H1 (cell line): ENCODE results near the gene MYL2. TPM values are rescaled to one million over a fixed set of nuclear protein-coding genes. Genes with fewer than 3 reads are reported as not detected.

Experiments
- CTCF ChIA-PET: fragments of 300-600 bp; sonication (Branson Sonifier 250); formaldehyde crosslinking; loops from one replicate; lab custom pipeline; 2021; ENCODE audit not compliant: partially characterized antibody; lab: Charles Lee
- POLR2A ChIA-PET: fragments of 300-600 bp; sonication (Branson Sonifier 250); formaldehyde crosslinking; loops from one replicate; lab custom pipeline; 2021; ENCODE audit warnings: inconsistent platforms; ENCODE audit not compliant: partially characterized antibody; lab: Charles Lee
- DNase-seq, 2 experiments: peaks; one replicate each; pipeline versions ENCODE4 v3.0.0 to v3.0.0-alpha.2; 2010 to 2022; ENCODE audit warnings: low spot score in 2 of 2, low read depth in 1 of 2, mixed read lengths in 1 of 2
- FAIRE-seq: peaks from 2 replicates; lab custom pipeline; 2011; peaks lifted over from hg19 to GRCh38; lab: Jason Lieb, UNC
- H2AFZ ChIP-seq: 2 replicates; pipeline ENCODE4 v1.8.1; 2012; ENCODE audit warnings: low read length, inconsistent platforms
- H2AK5ac ChIP-seq: 2 replicates; pipeline ENCODE4 v1.6.1; 2013; ENCODE audit warnings: low read depth, low read length
- H2BK120ac ChIP-seq: replicated peaks from 2 replicates; pipeline ENCODE3; 2013; ENCODE audit warnings: low read depth, low read length, inconsistent platforms
- H2BK12ac ChIP-seq: 2 replicates; pipeline ENCODE4 v1.6.1; 2013; ENCODE audit warnings: low read depth, low read length
- H2BK15ac ChIP-seq: 2 replicates; pipeline ENCODE4 v1.6.1; 2013; ENCODE audit warnings: low read length
- H2BK20ac ChIP-seq: 2 replicates; pipeline ENCODE4 v1.6.1; 2013; ENCODE audit warnings: low read length
- H2BK5ac ChIP-seq: 2 replicates; pipeline ENCODE4 v1.6.1; 2013; ENCODE audit warnings: low read depth, low read length
- H3K14ac ChIP-seq: 2 replicates; pipeline ENCODE4 v1.6.1; 2013; ENCODE audit warnings: inconsistent platforms; ENCODE audit not compliant: insufficient read length
- H3K18ac ChIP-seq: 2 replicates; pipeline ENCODE4 v1.6.1; 2013; ENCODE audit warnings: low read length; ENCODE audit errors: extremely low read depth
- H3K23ac ChIP-seq: 2 replicates; pipeline ENCODE4 v1.6.1; 2013; ENCODE audit warnings: inconsistent platforms; ENCODE audit not compliant: insufficient read length
- H3K23me2 ChIP-seq: 2 replicates; pipeline ENCODE4 v1.6.1; 2013; ENCODE audit warnings: low read depth, low read length
- H3K27ac ChIP-seq: 2 replicates; pipeline ENCODE4 v1.6.1; 2011; ENCODE audit warnings: low read depth, low read length, inconsistent platforms
- H3K27me3 ChIP-seq, 4 experiments: replicated peaks in 1 of 4; 1 replicate in 1 of 4; 2 replicates in 3 of 4; pipeline versions ENCODE4 v1.6.1 to v1.8.1; 2011 to 2013; ENCODE audit warnings: low read length in 3 of 4, mild to moderate bottlenecking in 3 of 4, inconsistent platforms in 2 of 4, mixed read lengths in 2 of 4, moderate library complexity in 1 of 4; ENCODE audit not compliant: control insufficient read depth in 3 of 4, insufficient read depth in 3 of 4; ENCODE audit errors: extremely low read depth in 1 of 4
- H3K36me3 ChIP-seq, 4 experiments: 2 replicates each; pipeline versions ENCODE4 v1.6.1 to v1.8.1; 2011 to 2013; ENCODE audit warnings: mild to moderate bottlenecking in 4 of 4, low read length in 3 of 4, moderate library complexity in 2 of 4, control low read depth in 1 of 4, inconsistent platforms in 1 of 4; ENCODE audit not compliant: insufficient read depth in 4 of 4, control insufficient read depth in 2 of 4
- H3K4ac ChIP-seq: replicated peaks from 2 replicates; pipeline ENCODE3; 2013; ENCODE audit warnings: low read length, low read depth, mixed read lengths, inconsistent platforms; ENCODE audit not compliant: insufficient read length
- H3K4me1 ChIP-seq, 4 experiments: replicated peaks in 1 of 4; 1 replicate in 1 of 4; 2 replicates in 3 of 4; pipeline versions ENCODE4 v1.6.1 to v1.8.1; 2011 to 2013; ENCODE audit warnings: low read length in 3 of 4, inconsistent platforms in 2 of 4, mixed read lengths in 1 of 4; ENCODE audit not compliant: insufficient read depth in 4 of 4, control insufficient read depth in 3 of 4
- H3K4me2 ChIP-seq, 2 experiments: 2 replicates each; pipeline versions ENCODE4 v1.6.1 to v1.8.1; 2011 to 2013; ENCODE audit warnings: low read depth in 2 of 2, low read length in 2 of 2, control low read depth in 1 of 2, inconsistent platforms in 1 of 2, mild to moderate bottlenecking in 1 of 2; ENCODE audit not compliant: insufficient read depth in 1 of 2
- H3K4me3 ChIP-seq, 4 experiments: fragments of 200-600, 300-600 bp in 1 of 4; sonication (generic), shearing (Covaris generic), sonication (Bioruptor Twin) in 1 of 4; 2 replicates each; pipeline versions ENCODE4 v1.5.1 to v1.8.1; 2011 to 2016; ENCODE audit warnings: low read length in 4 of 4, low read depth in 3 of 4, control low read depth in 2 of 4, inconsistent platforms in 2 of 4, mild to moderate bottlenecking in 2 of 4, mixed read lengths in 1 of 4, moderate library complexity in 1 of 4; ENCODE audit not compliant: insufficient read depth in 2 of 4; ENCODE audit errors: extremely low read depth in 1 of 4
- H3K56ac ChIP-seq: replicated peaks from 2 replicates; pipeline ENCODE3; 2013; ENCODE audit warnings: low read depth, mild to moderate bottlenecking, mixed read lengths, low read length, inconsistent platforms; ENCODE audit not compliant: insufficient read length
- H3K79me1 ChIP-seq: 2 replicates; pipeline ENCODE4 v1.6.1; 2013; ENCODE audit warnings: low read depth, low read length, control low read depth
- H3K79me2 ChIP-seq, 2 experiments: 2 replicates each; pipeline versions ENCODE4 v1.6.1 to v1.8.1; 2012 to 2013; ENCODE audit warnings: low read length in 2 of 2, mild to moderate bottlenecking in 2 of 2, inconsistent platforms in 1 of 2; ENCODE audit not compliant: insufficient read depth in 2 of 2, control insufficient read depth in 1 of 2
- H3K9ac ChIP-seq, 4 experiments: replicated peaks in 1 of 4; 1 replicate in 1 of 4; 2 replicates in 3 of 4; pipeline versions ENCODE4 v1.6.1 to v1.8.1; 2011 to 2013; ENCODE audit warnings: low read depth in 3 of 4, low read length in 3 of 4, control low read depth in 2 of 4, mild to moderate bottlenecking in 2 of 4, moderate library complexity in 2 of 4, inconsistent platforms in 1 of 4; ENCODE audit errors: extremely low read depth in 1 of 4
- H3K9me3 ChIP-seq, 2 experiments: 2 replicates each; pipeline versions ENCODE4 v1.6.1 to v1.8.1; 2012 to 2013; ENCODE audit warnings: mild to moderate bottlenecking in 2 of 2, moderate library complexity in 2 of 2, control low read depth in 1 of 2, inconsistent platforms in 1 of 2, low read depth in 1 of 2, low read length in 1 of 2, mixed read lengths in 1 of 2; ENCODE audit not compliant: insufficient read depth in 2 of 2
- H4K20me1 ChIP-seq, 2 experiments: replicated peaks in 1 of 2; 2 replicates each; pipeline versions ENCODE3 to v1.8.1; 2011 to 2013; ENCODE audit warnings: inconsistent platforms in 2 of 2, low read length in 2 of 2, mild to moderate bottlenecking in 1 of 2; ENCODE audit not compliant: insufficient read depth in 2 of 2, control insufficient read depth in 1 of 2
- H4K5ac ChIP-seq: 2 replicates; pipeline ENCODE4 v1.6.1; 2013; ENCODE audit warnings: low read length, low read depth, mixed read lengths, inconsistent platforms; ENCODE audit not compliant: insufficient read length
- H4K8ac ChIP-seq: 2 replicates; pipeline ENCODE4 v1.8.0; 2013; ENCODE audit warnings: mild to moderate bottlenecking, moderate library complexity, low read length, inconsistent platforms; ENCODE audit not compliant: insufficient read depth; ENCODE audit errors: extremely low read depth
- H4K91ac ChIP-seq: replicated peaks from 2 replicates; pipeline ENCODE3; 2013; ENCODE audit warnings: low read length, mixed read lengths, inconsistent platforms; ENCODE audit not compliant: insufficient read length
- BACH1 ChIP-seq: IDR thresholded peaks from 2 replicates; pipeline ENCODE4 v1.6.1; 2012; ENCODE audit warnings: low read length, improper control_type of control experiment
- BCL11A ChIP-seq, 2 experiments: IDR thresholded peaks; one replicate each; pipeline ENCODE4 v1.6.1; 2011; ENCODE audit warnings: low read depth in 2 of 2, low read length in 2 of 2, mild to moderate bottlenecking in 2 of 2
- CHD1 ChIP-seq: IDR thresholded peaks from 2 replicates; pipeline ENCODE4 v1.6.1; 2012; ENCODE audit warnings: low read depth, low read length, improper control_type of control experiment
- EGR1 ChIP-seq: IDR thresholded peaks from 2 replicates; pipeline ENCODE4 v1.6.1; 2011; ENCODE audit warnings: low read depth, low read length, borderline replicate concordance
- HDAC6 ChIP-seq: IDR thresholded peaks from one replicate; pipeline ENCODE4 v1.7.1; 2012; ENCODE audit warnings: low read depth, mild to moderate bottlenecking, inconsistent platforms, low read length, moderate library complexity
- KDM5A ChIP-seq: fragments of 200-600 bp; IDR thresholded peaks from 2 replicates; pipeline ENCODE4 v1.7.1; 2012; ENCODE audit warnings: mild to moderate bottlenecking, low read length, inconsistent platforms, mixed read lengths
- NRF1 ChIP-seq: IDR thresholded peaks from 2 replicates; pipeline ENCODE4 v1.6.1; 2011; ENCODE audit warnings: mild to moderate bottlenecking, low read depth, low read length, improper control_type of control experiment
- RAD21 ChIP-seq, 2 experiments: IDR thresholded peaks in 1 of 2; conservative IDR thresholded peaks in 1 of 2; 2 replicates each; pipeline ENCODE4 v1.6.1; 2011; ENCODE audit warnings: low read depth in 2 of 2, low read length in 2 of 2, improper control_type of control experiment in 1 of 2, inconsistent platforms in 1 of 2, mild to moderate bottlenecking in 1 of 2, moderate library complexity in 1 of 2
- RFX5 ChIP-seq: IDR thresholded peaks from 2 replicates; pipeline ENCODE4 v1.6.1; 2011; ENCODE audit warnings: low read depth, low read length, improper control_type of control experiment, borderline replicate concordance
- YY1 ChIP-seq: IDR thresholded peaks from 2 replicates; pipeline ENCODE4 v1.6.1; 2011; ENCODE audit warnings: low read depth, mild to moderate bottlenecking, low read length
- WGBS, 2 experiments: shearing (Covaris generic) in 1 of 2; methylation state at CpG; one replicate each; pipeline versions ENCODE4 v1.1.6 to v1.1.7; 2013 to 2015; ENCODE audit warnings: low lambda C conversion rate in 2 of 2, mixed read lengths in 2 of 2, inconsistent platforms in 1 of 2, low coverage in 1 of 2, missing lambda C conversion rate in 1 of 2; ENCODE audit not compliant: insufficient replicate concordance in 2 of 2, insufficient coverage in 1 of 2, insufficient read length in 1 of 2; ENCODE audit errors: extremely low coverage in 1 of 2, missing lambda C conversion rate in 1 of 2; 5-methylcytosine and 5-hydroxymethylcytosine counted together
- polyA plus RNA-seq, 7 experiments: library from polyadenylated mRNA; depleted of rRNA in 3 of 7; stranded (reverse) in 5 of 7; unstranded in 2 of 7; fragments of >200 nt in 5 of 7; fragments of 200-250 nt in 2 of 7; gene quantifications; 1 replicate in 5 of 7; 2 replicates in 1 of 7; 4 replicates in 1 of 7; pipeline versions ENCODE4 v1.2.1 to v1.2.3, GENCODE V29; 2011 to 2013; ENCODE audit warnings: missing spikeins in 2 of 7, mixed read lengths in 2 of 7
- total RNA-seq: library from RNA; stranded (reverse); fragmentation: NEBNext Ultra II Directional; extraction: Animal tissue kit (Norgen Biotek cat#: 25700); gene quantifications from 2 replicates; pipeline ENCODE4 v1.2.1, GENCODE V29; 2021
- TF ChIP-seq, protein P1 (sequence below), 3 experiments: IDR thresholded peaks; 1 replicate in 2 of 3; 2 replicates in 1 of 3; pipeline versions ENCODE4 v1.5.1 to v1.6.1; 2011; ENCODE audit warnings: low read length in 3 of 3, mild to moderate bottlenecking in 3 of 3, inconsistent platforms in 2 of 3, low read depth in 1 of 3, moderate library complexity in 1 of 3; ENCODE audit not compliant: insufficient read depth in 1 of 3; ENCODE audit errors: control extremely low read depth in 1 of 3

MYL2 gene
- total and polyA plus RNA-seq, 2 of the 8 experiments (the other 6 are each of a cell fraction or from before 2014, with no cell fraction given), result not detected

DNA sequence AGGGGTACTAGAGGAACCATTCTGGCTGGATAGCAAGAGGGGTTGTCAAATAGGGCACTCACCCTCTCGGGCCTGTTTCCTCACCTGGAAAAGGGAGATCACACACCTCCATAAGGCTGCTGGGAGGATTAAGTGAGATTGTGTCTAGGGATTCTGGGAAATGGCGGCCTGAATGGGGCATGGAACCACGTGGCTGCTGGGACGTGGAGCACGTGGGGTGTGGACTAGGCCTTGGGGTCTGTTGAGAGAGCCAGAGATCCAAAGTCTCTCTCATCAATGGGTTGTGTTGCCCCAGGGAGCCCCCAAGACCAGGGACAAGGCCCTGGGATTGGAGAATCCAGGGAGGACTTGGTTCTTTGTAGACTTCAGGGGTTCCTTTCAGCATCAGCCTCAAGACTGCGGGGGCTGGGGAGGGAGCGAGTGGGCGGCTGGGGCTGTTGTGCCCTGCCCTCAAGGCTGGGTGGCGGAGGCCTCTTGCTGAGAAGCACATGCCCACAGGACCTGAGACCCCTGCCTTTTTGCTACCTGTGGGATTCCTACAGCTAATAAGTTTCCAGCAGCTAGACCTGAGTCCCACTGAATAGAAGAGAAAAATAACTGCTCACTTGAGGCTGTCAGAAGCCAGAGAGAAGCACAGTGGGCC is 3.4 kb upstream of the MYL2 start:
- CTCF ChIA-PET, result interaction anchor here (0.5 to 1.9 kb wide), 4 partner anchors 14 to 113 kb away, joined by 3 to 5 read pairs (median 4); no protein-coding TSS in a partner anchor
- no peak overlapping the region for H2BK120ac ChIP-seq
- H3K23me2 ChIP-seq, result no peaks in the 10 kb centered on the region
- no peak overlapping the region for H3K27ac ChIP-seq
- POLR2A ChIA-PET, result interaction anchor here (1.0 to 1.1 kb wide), 2 partner anchors 10 to 25 kb away, joined by 3 read pairs; no protein-coding TSS in a partner anchor
- H2BK5ac ChIP-seq, result no peak overlapping the region
- no peak overlapping the region for H3K14ac ChIP-seq
- no peak for DNase-seq
- no peaks in the 10 kb centered on the region for H3K36me3 ChIP-seq
- no peak overlapping the region for H2AK5ac ChIP-seq
- H3K4ac ChIP-seq, result no peak overlapping the region
- H3K4me3 ChIP-seq, result no peak overlapping the region
- no peaks in the 10 kb centered on the region for H3K79me1 ChIP-seq
- no peak overlapping the region for H4K91ac ChIP-seq
- no peak overlapping the region for H3K4me2 ChIP-seq
- H3K27me3 ChIP-seq, result no peaks in the 10 kb centered on the region
- H3K4me1 ChIP-seq, result peaks cover 0 to 15% (median 5%) of the 10 kb centered on the region in 4 experiments; a peak in 4 of 7 replicates
- H3K18ac ChIP-seq, result no peak overlapping the region
- no peak overlapping the region for H4K8ac ChIP-seq
- 89% methylated on average over 9 of the region's 9 CpGs; no CpG with 5 or more reads in 1 of the 2 experiments for WGBS, 2 experiments
- peak overlapping the region; percentile 83 for H2BK12ac ChIP-seq
- no peaks in the 10 kb centered on the region for H4K20me1 ChIP-seq
- no peak overlapping the region for H3K56ac ChIP-seq
- no peak overlapping the region for H3K23ac ChIP-seq
- FAIRE-seq, result no peak
- H4K5ac ChIP-seq, result no peak overlapping the region
- H3K9me3 ChIP-seq, result no peaks in the 10 kb centered on the region
- H2AFZ ChIP-seq, result no peak overlapping the region
- no peak overlapping the region for H2BK20ac ChIP-seq
- H2BK15ac ChIP-seq, result no peak overlapping the region
- no peak overlapping the region for H3K9ac ChIP-seq
- no peaks in the 10 kb centered on the region for H3K79me2 ChIP-seq
- TF ChIP-seq NRF1 (no peak), HDAC6 (no peak), KDM5A (no peak), CHD1 (no peak), EGR1 (no peak), RAD21 (IDR thresholded peaks at IDR 0.05 in 1 of 2, conservative IDR thresholded peaks at IDR 0.05 in 1 of 2; ENCODE audit: low read depth in 2 of 2, low read length in 2 of 2) (no peak), BACH1 (no peak), RFX5 (no peak), YY1 (no peak), BCL11A (IDR thresholded peaks at IDR 0.05; ENCODE audit: low read depth in 2 of 2, low read length in 2 of 2) (no peak)
- TF ChIP-seq, protein P1, sequence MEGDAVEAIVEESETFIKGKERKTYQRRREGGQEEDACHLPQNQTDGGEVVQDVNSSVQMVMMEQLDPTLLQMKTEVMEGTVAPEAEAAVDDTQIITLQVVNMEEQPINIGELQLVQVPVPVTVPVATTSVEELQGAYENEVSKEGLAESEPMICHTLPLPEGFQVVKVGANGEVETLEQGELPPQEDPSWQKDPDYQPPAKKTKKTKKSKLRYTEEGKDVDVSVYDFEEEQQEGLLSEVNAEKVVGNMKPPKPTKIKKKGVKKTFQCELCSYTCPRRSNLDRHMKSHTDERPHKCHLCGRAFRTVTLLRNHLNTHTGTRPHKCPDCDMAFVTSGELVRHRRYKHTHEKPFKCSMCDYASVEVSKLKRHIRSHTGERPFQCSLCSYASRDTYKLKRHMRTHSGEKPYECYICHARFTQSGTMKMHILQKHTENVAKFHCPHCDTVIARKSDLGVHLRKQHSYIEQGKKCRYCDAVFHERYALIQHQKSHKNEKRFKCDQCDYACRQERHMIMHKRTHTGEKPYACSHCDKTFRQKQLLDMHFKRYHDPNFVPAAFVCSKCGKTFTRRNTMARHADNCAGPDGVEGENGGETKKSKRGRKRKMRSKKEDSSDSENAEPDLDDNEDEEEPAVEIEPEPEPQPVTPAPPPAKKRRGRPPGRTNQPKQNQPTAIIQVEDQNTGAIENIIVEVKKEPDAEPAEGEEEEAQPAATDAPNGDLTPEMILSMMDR (IDR thresholded peaks at IDR 0.05; ENCODE audit: control extremely low read depth in 1 of 3, insufficient read depth in 1 of 3, low read depth in 1 of 3, low read length in 3 of 3), result no peak
